Loucy (cell line): ENCODE results near the gene TUBA1C.

Experiments
- EZH2phosphoT487 ChIP-seq: fragments of 200-600 bp; IDR thresholded peaks from 2 replicates; pipeline ENCODE4 v1.6.1; 2018; ENCODE audit warnings: antibody characterized with exemption, mild to moderate bottlenecking, moderate library complexity, borderline replicate concordance
- TF ChIP-seq, protein P1 (sequence below): fragments of 200-600 bp; sonication (generic); conservative IDR thresholded peaks from 2 replicates; pipeline ENCODE4 v1.5.1; 2014; ENCODE audit warnings: mild to moderate bottlenecking, antibody characterized with exemption, low read length

GRCh38 chr12:49251357-49251756, 13.5 kb upstream of the TUBA1C start:
- TF ChIP-seq, protein P1, sequence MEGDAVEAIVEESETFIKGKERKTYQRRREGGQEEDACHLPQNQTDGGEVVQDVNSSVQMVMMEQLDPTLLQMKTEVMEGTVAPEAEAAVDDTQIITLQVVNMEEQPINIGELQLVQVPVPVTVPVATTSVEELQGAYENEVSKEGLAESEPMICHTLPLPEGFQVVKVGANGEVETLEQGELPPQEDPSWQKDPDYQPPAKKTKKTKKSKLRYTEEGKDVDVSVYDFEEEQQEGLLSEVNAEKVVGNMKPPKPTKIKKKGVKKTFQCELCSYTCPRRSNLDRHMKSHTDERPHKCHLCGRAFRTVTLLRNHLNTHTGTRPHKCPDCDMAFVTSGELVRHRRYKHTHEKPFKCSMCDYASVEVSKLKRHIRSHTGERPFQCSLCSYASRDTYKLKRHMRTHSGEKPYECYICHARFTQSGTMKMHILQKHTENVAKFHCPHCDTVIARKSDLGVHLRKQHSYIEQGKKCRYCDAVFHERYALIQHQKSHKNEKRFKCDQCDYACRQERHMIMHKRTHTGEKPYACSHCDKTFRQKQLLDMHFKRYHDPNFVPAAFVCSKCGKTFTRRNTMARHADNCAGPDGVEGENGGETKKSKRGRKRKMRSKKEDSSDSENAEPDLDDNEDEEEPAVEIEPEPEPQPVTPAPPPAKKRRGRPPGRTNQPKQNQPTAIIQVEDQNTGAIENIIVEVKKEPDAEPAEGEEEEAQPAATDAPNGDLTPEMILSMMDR: no peak
- no peak for TF ChIP-seq EZH2phosphoT487
